Spleen (tissue), 11 donors: Measurements from ENCODE around the gene PPP1R1B. TPM values are rescaled to one million over a fixed set of nuclear protein-coding genes. Genes with fewer than 3 reads are reported as not detected.

ENCODE experiments used
- DNase-seq: peaks from one replicate; pipeline ENCODE4 v3.0.0-alpha.2; 2020
- H3K27ac ChIP-seq, 8 donors: fragments of 200-600 bp; sonication (generic) in 7 of 8; 1 replicate in 4 of 8; 2 replicates in 4 of 8; pipeline versions ENCODE4 v1.5.0 to v1.8.0; 2016 to 2021; ENCODE audit warnings: inconsistent platforms in 4 of 8, mild to moderate bottlenecking in 4 of 8, moderate library complexity in 1 of 8
- H3K27me3 ChIP-seq, 7 donors: fragments of 200-600 bp; sonication (generic) in 6 of 7; replicated peaks in 1 of 7; 1 replicate in 4 of 7; 2 replicates in 3 of 7; pipeline versions ENCODE4 v1.5.0 to v1.8.0; 2016 to 2021; ENCODE audit warnings: inconsistent platforms in 3 of 7, mild to moderate bottlenecking in 1 of 7
- H3K36me3 ChIP-seq, 6 donors: fragments of 200-600 bp; sonication (generic) in 5 of 6; 1 replicate in 4 of 6; 2 replicates in 2 of 6; pipeline versions ENCODE4 v1.5.0 to v1.8.0; 2016 to 2021; ENCODE audit warnings: inconsistent platforms in 2 of 6
- H3K4me1 ChIP-seq, 6 donors: fragments of 200-600 bp; sonication (generic) in 5 of 6; 1 replicate in 3 of 6; 2 replicates in 3 of 6; pipeline versions ENCODE4 v1.5.0 to v1.8.0; 2016 to 2021; ENCODE audit warnings: inconsistent platforms in 3 of 6
- H3K4me3 ChIP-seq, 8 donors: fragments of 200-600 bp; sonication (generic) in 7 of 8; 1 replicate in 4 of 8; 2 replicates in 4 of 8; pipeline versions ENCODE4 v1.5.0 to v1.8.0; 2016 to 2021; ENCODE audit warnings: inconsistent platforms in 4 of 8, mild to moderate bottlenecking in 4 of 8, moderate library complexity in 2 of 8
- H3K9me3 ChIP-seq, 8 donors: fragments of 200-600 bp; sonication (generic) in 7 of 8; 1 replicate in 4 of 8; 2 replicates in 4 of 8; pipeline versions ENCODE4 v1.5.0 to v1.8.0; 2016 to 2021; ENCODE audit warnings: inconsistent platforms in 4 of 8
- POLR2A ChIP-seq, 3 donors: fragments of 450-650 bp; IDR thresholded peaks; one replicate each; pipeline ENCODE4 v1.5.1; 2017; ENCODE audit warnings: antibody characterized with exemption in 3 of 3, mild to moderate bottlenecking in 1 of 3
- POLR2AphosphoS5 ChIP-seq, 3 donors: sonication (generic); formaldehyde crosslinking; IDR thresholded peaks; one replicate each; pipeline ENCODE4 v1.5.1; 2017; ENCODE audit warnings: antibody characterized with exemption in 3 of 3
- whole genome bisulfite sequencing, 5 donors: extraction: QIAGEN DNeasy Blood & Tissue Kit in 3 of 5; methylation state at CpG; one replicate each; pipeline versions ENCODE4 v1.1.5 to v1.1.7; 2013 to 2018; 5-methylcytosine and 5-hydroxymethylcytosine counted together
- intact Hi-C: fragments of 100-400 bp; cut with DNase I; formaldehyde crosslinking; loops from one replicate; pipeline ENCODE4 v1.15.0; 2023; ENCODE audit warnings: low total_unique reads
- polyA plus RNA-seq, 3 donors: library from polyadenylated mRNA; stranded (reverse); fragments of 200-250 nt; gene quantifications; one replicate each; pipeline ENCODE4 v1.2.1, GENCODE V29; 2013
- total RNA-seq, 7 donors: library from RNA; depleted of rRNA in 3 of 7; stranded (reverse); fragments of >200 nt in 3 of 7; fragmentation: NEBNext Ultra II Directional in 4 of 7; extraction: Animal tissue kit (Norgen Biotek cat#: 25700) in 4 of 7; gene quantifications; one replicate each; pipeline versions ENCODE4 v1.1.0 to v1.2.1, GENCODE V29; 2016 to 2021
- TF ChIP-seq, protein P1 (sequence below), 11 experiments: fragments of 200-600 bp in 7 of 11; fragments of 450-650 bp in 4 of 11; sonication (generic) in 4 of 11; IDR thresholded peaks in 8 of 11; conservative IDR thresholded peaks in 3 of 11; 1 replicate in 7 of 11; 2 replicates in 4 of 11; pipeline versions ENCODE4 v1.4.0 to v1.8.0; 2016 to 2021; ENCODE audit warnings: antibody characterized with exemption in 11 of 11, inconsistent platforms in 4 of 11, mild to moderate bottlenecking in 1 of 11
- donor health status: healthy with polysubstance abuse.
- donor health status: DM: no; HTN: no; CAD: no; lungs with moderate emphysema.
- donor health status: DM: no; HTN: no; CAD: no.
- donor health status: Bipolar disorder and iron deficiency.
- donor health status: healthy.
- donor health status: DM: no; HTN: no; CAD: no.
- donor health status: DM: yes; HTN: yes; CAD: no.

PPP1R1B gene
- total and polyA plus RNA-seq, 10 donors: 0.06 to 0.26 TPM; not detected in 8

GRCh38 chr17:39683295-39683939 lies 56.7 kb downstream of the PPP1R1B start:
- no peak for TF ChIP-seq POLR2A (IDR thresholded peaks at IDR 0.05)
- no peak for TF ChIP-seq POLR2AphosphoS5 (IDR thresholded peaks at IDR 0.05)
- TF ChIP-seq, protein P1, sequence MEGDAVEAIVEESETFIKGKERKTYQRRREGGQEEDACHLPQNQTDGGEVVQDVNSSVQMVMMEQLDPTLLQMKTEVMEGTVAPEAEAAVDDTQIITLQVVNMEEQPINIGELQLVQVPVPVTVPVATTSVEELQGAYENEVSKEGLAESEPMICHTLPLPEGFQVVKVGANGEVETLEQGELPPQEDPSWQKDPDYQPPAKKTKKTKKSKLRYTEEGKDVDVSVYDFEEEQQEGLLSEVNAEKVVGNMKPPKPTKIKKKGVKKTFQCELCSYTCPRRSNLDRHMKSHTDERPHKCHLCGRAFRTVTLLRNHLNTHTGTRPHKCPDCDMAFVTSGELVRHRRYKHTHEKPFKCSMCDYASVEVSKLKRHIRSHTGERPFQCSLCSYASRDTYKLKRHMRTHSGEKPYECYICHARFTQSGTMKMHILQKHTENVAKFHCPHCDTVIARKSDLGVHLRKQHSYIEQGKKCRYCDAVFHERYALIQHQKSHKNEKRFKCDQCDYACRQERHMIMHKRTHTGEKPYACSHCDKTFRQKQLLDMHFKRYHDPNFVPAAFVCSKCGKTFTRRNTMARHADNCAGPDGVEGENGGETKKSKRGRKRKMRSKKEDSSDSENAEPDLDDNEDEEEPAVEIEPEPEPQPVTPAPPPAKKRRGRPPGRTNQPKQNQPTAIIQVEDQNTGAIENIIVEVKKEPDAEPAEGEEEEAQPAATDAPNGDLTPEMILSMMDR (IDR thresholded peaks at IDR 0.05 in 8 of 11, conservative IDR thresholded peaks at IDR 0.05 in 3 of 11): no peak
- no peak overlapping the region for H3K27ac ChIP-seq
- intact Hi-C loops: no loop called here
- H3K36me3 ChIP-seq: peaks cover 0 to 52% (median 19%) of the 10 kb centered on the region in 6 donors
- H3K4me1 ChIP-seq: peaks cover 11 to 38% (median 28%) of the 10 kb centered on the region in 6 donors
- WGBS, 5 donors: 87 to 98% (median 91%) methylated on average over 9 of the region's 9 CpGs
- peak; percentile 36 for DNase-seq
- H3K27me3 ChIP-seq: no peaks in the 10 kb centered on the region
- no peaks in the 10 kb centered on the region for H3K9me3 ChIP-seq
- H3K4me3 ChIP-seq: no peak overlapping the region

DNA sequence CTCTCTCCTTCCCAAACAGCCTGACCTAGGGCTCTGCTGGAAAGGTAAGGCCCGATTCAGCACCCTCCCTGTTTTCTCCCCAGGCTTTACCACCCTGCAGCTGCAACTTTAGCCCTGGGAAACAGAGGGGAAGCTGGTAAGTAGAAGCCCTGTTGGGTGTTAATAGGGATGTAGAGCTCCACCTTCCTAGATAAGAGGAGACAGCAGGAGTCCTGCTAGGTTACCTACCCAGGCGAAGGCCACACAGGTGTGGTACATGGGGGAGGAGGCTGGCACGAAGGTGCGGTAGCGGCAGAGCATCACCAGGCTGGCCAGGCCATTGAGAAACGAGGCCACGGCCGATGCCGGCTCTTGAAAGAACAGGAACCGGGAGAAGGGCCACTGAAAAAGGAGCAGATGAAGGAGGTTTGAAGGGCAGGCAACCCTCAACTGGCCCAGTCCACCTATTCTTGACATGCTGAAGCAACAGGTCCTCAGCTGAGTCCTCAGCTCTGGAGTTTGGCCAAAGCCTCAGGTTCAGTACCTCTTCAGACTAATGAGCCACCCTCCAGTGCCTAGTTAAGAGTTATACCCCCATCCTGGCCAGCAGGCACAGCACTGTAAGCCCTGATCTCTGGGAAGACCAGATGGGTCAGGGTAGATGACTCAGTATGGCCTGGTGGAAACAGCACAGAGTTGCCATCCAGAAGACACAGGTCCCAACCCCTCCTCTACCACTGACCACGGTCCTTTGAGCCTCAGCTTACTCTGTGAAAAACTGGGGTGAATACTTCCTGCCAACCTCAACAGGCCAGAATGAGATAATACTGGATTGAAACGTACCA lies 57.8 kb downstream of the PPP1R1B start:
- peak; percentile 52 for DNase-seq
- intact Hi-C loops: no loop called here
- Histone ChIP-seq H3K9me3 (no peaks in the 10 kb centered on the region), H3K27me3 (no peaks in the 10 kb centered on the region), H3K36me3 (peaks cover 0 to 51% (median 19%) of the 10 kb centered on the region in 6 donors), H3K4me3 (no peak overlapping the region), H3K4me1 (peaks cover 5 to 36% (median 28%) of the 10 kb centered on the region in 6 donors), H3K27ac (no peak overlapping the region)
- TF ChIP-seq POLR2A (IDR thresholded peaks at IDR 0.05) (no peak), POLR2AphosphoS5 (IDR thresholded peaks at IDR 0.05) (no peak)
- TF ChIP-seq, protein P1 (IDR thresholded peaks at IDR 0.05 in 8 of 11, conservative IDR thresholded peaks at IDR 0.05 in 3 of 11): no peak
- WGBS, 5 donors: 91 to 96% (median 94%) methylated on average over 12 of the region's 12 CpGs

Other genes starting within 250 kb of the PPP1R1B start
- gene FBXL20, start 225.3 kb upstream of the PPP1R1B start, total RNA-seq: 10 to 100 TPM; 23.4 to 28.0 (median 24.3) TPM
- 1 to 10 TPM; 1.9 to 3.6 (median 2.2) TPM for gene FBXL20, start 225.3 kb upstream of the PPP1R1B start, polyA plus RNA-seq
- 10 to 100 TPM; 29.7 to 43.9 (median 39.1) TPM for gene MED1, start 175.7 kb upstream of the PPP1R1B start, total RNA-seq
- 10 to 100 TPM in 1 of 3 donors, 1 to 10 TPM in 2; 4.4 to 10.2 (median 4.9) TPM for gene MED1, start 175.7 kb upstream of the PPP1R1B start, polyA plus RNA-seq
- gene CDK12, start 165.5 kb upstream of the PPP1R1B start, total RNA-seq: 10 to 100 TPM; 69.5 to 88.1 (median 79.1) TPM
- 10 to 100 TPM in 1 of 3 donors, 1 to 10 TPM in 2; 6.9 to 13.6 (median 8.6) TPM for gene CDK12, start 165.5 kb upstream of the PPP1R1B start, polyA plus RNA-seq
- not detected for gene NEUROD2, start 19.0 kb upstream of the PPP1R1B start, total RNA-seq
- under 1 TPM in 2 of 3 donors, not detected in 1; under 0.01 to 0.03 TPM for gene NEUROD2, start 19.0 kb upstream of the PPP1R1B start, polyA plus RNA-seq
- gene STARD3, start 10.2 kb downstream of the PPP1R1B start, total RNA-seq: 100 to 1,000 TPM in 3 of 7 donors, 10 to 100 TPM in 4; 73.9 to 166 (median 98.7) TPM
- 100 to 1,000 TPM in 2 of 3 donors, 10 to 100 TPM in 1; 59.5 to 119 (median 102) TPM for gene STARD3, start 10.2 kb downstream of the PPP1R1B start, polyA plus RNA-seq
- 1 to 10 TPM; 1.5 to 3.1 (median 2.2) TPM for gene TCAP, start 38.4 kb downstream of the PPP1R1B start, total RNA-seq
- gene TCAP, start 38.4 kb downstream of the PPP1R1B start, polyA plus RNA-seq: 1 to 10 TPM; 1.6 to 3.2 (median 2.0) TPM
- gene PNMT, start 41.5 kb downstream of the PPP1R1B start, total RNA-seq: 1 to 10 TPM in 1 of 7 donors, under 1 TPM in 2, not detected in 4; 0.47 to 2.4 (median 0.51) TPM
- gene PNMT, start 41.5 kb downstream of the PPP1R1B start, polyA plus RNA-seq: under 1 TPM; 0.28 to 0.93 (median 0.80) TPM
- gene PGAP3, start 61.1 kb downstream of the PPP1R1B start, total RNA-seq: 10 to 100 TPM; 15.5 to 27.4 (median 20.7) TPM
- 10 to 100 TPM; 11.5 to 21.3 (median 18.3) TPM for gene PGAP3, start 61.1 kb downstream of the PPP1R1B start, polyA plus RNA-seq
- gene ERBB2, start 73.1 kb downstream of the PPP1R1B start, total RNA-seq: 10 to 100 TPM in 5 of 7 donors, 1 to 10 TPM in 2; 8.5 to 15.9 (median 13.8) TPM
- gene ERBB2, start 73.1 kb downstream of the PPP1R1B start, polyA plus RNA-seq: 1 to 10 TPM; 3.4 to 6.6 (median 4.3) TPM
- gene MIEN1, start 103.6 kb downstream of the PPP1R1B start, total RNA-seq: 10 to 100 TPM; 28.0 to 58.2 (median 40.5) TPM
- 10 to 100 TPM; 60.9 to 85.2 (median 78.7) TPM for gene MIEN1, start 103.6 kb downstream of the PPP1R1B start, polyA plus RNA-seq
- gene GRB7, start 111.0 kb downstream of the PPP1R1B start, total RNA-seq: 1 to 10 TPM in 2 of 7 donors, under 1 TPM in 4, not detected in 1; 0.51 to 1.9 (median 0.66) TPM
- under 1 TPM; 0.04 to 0.19 (median 0.14) TPM for gene GRB7, start 111.0 kb downstream of the PPP1R1B start, polyA plus RNA-seq
- 100 to 1,000 TPM in 1 of 7 donors, 10 to 100 TPM in 6; 79.1 to 132 (median 86.4) TPM for gene IKZF3, start 237.4 kb downstream of the PPP1R1B start, total RNA-seq
- 10 to 100 TPM; 17.5 to 33.3 (median 27.8) TPM for gene IKZF3, start 237.4 kb downstream of the PPP1R1B start, polyA plus RNA-seq
- gene ZPBP2, start 241.2 kb downstream of the PPP1R1B start, total RNA-seq: under 1 TPM in 3 of 7 donors, not detected in 4; 0.16 to 0.46 (median 0.17) TPM
- gene ZPBP2, start 241.2 kb downstream of the PPP1R1B start, polyA plus RNA-seq: under 1 TPM; 0.22 to 0.29 (median 0.24) TPM